GM18519 (cell line): Measurements from ENCODE around the gene PNMA1.
"Not testable (repeated sequence)": the region's sequence is repeated elsewhere in the genome, so short reads cannot be mapped to it uniquely, and the experiment has no call there.

Experiments used
- ATAC-seq: cut with Tn5 transposase; IDR thresholded peaks from one replicate; pipeline ENCODE4 v1.9.1; 2021; ENCODE audit warnings: mild to moderate bottlenecking, moderate library complexity; ENCODE audit not compliant: unreplicated experiment, low FRiP score

Gene PNMA1

DNA sequence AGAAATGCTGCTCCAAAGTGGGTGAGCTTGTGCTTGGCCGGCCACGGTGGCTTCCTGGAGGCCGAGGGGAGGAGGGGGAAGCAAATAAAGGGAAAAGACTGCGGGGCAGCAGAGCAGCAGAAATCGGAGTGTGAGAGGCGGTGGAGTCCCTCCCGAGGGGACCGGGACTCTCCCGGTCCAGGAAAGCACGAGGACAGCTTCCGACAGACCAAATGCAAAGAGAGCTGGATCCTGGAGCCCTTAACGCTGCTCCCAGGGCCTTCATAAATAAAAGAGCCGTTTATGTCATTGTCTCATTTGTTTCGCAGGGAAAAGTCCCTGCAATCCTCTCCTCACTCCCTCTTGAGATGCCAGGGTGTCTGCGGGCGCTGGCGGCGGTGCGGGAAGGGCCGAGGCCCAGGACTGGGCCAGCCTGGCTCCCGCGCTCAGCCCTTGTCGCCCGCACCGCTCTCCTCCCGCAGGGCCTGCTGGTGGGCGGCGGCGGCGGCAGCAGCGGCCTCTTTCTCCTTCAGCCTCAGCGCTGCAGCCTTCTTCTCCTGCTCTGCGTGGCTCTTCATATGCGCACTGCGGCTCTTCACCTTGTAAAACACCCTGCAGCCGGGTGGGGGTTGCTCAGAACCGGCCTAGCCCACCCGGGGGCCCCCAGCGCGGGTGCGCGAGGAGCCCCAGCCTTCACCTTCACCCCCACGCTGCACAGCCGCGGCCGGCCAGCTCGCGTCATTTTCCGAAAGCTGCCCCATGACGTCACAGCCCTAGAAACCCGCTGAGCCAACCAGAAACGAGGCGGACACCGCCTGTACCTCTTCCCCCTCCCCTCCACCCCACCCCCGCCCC lies 4.5 kb upstream of the PNMA1 start:
- ATAC-seq, result no peak

DNA sequence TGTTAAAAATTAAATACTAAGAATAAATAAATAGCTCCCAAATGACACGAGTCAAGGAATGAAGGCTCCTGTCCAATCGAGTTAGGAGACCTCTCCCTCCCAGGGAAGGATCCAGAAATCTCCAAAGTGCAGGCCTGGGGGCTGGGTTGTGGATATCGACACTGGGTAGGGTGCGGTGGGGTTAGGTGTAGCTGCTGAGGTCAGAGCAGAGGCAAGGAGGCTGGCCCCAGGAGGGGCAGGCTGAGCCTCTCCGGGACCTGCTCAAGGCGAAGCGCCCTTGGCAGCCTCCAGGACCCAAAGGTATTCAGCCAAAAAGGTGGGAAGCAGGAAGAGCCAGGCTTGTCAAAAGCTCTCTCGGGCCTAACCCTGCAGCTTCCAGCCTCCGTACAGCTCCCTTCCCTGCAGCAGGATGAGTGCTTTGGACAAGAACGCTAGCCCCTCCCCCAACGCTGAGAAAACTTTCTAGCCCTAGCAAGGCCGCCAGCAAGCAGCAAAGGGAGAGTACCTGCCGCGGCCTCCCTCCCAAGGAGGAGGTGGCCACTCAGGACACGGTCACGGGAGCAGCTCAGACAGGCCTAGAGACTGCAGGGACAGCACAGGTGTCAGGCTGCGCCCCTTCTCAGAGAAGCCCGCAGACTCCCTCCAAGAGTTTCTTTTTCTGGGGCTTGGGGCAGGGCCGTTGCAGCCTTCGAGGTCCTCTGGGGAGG lies 3.7 kb upstream of the PNMA1 start:
- no peak for ATAC-seq

DNA sequence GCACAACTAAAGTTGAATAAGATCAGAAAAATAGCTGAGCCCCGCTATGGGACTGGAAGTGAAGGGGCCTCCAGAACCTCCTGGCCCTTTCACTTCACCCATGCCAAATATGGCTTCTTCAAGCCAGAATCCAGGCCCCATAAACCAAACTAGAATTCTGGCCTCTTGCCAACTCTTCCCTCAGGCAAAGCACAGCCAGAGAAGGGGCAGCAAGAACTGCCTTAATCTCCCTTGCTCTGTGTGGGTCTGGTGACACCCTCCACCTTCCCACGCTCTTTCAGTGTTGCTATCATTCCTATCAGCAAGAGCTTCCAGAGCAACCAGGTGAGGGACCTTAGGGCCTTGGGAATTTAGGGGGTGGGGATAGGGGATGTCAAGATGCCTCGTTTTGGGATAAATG lies 3.1 kb upstream of the PNMA1 start:
- no peak for ATAC-seq

DNA sequence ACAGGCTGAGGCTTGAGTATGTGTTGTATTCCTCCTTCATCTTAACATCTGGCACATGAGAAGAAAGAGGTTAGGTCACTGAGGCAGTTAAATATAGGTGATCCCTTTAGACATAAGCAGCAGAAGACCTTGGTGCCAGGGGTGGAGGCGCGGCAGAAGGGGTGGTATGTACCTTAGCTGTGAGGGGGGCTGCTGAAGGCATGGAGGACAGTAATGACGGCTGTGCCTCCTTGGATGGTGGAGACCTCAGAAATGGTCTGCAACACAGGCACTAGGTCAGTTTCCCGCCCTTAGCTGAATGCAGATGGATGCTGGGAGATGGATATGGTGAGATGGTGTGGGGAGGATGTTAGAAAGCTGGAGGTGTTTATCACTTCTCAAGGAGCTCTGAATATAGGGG lies 1.5 kb upstream of the PNMA1 start:
- no peak for ATAC-seq

DNA sequence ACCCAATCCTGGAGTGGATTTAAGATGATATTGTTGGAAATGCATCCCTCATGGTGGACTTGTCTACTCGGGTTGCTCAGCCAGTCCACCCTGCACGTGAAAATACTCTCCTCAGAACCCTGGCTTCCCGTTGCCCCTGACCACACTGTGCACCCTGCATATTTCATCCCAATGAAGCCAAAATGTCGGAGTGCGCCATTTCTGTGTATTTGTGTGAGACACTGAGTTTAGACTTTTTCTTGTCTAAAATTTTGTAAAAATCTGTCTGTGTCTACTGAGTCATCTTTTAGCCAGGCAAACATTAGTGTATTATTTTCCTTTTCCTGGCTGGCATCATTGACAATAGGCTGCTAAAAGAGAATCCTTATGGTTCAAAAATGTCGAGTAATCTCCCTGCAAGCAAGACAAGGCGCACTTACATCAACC lies 485 bp upstream of the PNMA1 start:
- no peak for ATAC-seq

DNA sequence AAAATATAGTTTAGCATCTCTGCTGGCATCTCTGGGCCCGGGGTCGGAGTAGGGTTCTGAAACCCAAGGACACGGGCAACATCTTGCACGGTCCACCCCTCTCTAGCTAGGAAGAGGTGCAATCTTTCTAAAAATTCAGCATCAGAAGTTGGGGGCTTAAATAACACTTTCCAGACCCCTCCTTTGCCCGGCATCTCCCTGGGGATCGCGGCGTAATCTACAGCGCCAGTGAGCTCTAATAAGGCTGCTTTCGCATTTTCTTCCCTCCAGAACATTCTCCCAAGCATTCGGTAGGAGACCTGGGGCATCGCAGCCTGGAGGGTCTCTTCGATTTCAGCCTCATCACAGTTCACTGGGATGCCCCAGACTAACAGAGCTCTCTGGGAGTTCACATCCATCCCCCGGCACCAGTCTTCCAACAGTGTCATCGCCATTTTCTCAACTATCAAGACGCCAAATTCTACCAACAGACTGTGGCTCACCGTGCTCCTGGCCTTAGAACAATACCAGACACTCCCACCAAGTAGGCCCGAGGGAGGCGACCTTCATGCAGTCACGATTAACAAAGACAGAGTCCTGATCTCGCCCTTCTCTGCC lies 880 bp downstream of the PNMA1 start:
- peak; percentile 4 for ATAC-seq

DNA sequence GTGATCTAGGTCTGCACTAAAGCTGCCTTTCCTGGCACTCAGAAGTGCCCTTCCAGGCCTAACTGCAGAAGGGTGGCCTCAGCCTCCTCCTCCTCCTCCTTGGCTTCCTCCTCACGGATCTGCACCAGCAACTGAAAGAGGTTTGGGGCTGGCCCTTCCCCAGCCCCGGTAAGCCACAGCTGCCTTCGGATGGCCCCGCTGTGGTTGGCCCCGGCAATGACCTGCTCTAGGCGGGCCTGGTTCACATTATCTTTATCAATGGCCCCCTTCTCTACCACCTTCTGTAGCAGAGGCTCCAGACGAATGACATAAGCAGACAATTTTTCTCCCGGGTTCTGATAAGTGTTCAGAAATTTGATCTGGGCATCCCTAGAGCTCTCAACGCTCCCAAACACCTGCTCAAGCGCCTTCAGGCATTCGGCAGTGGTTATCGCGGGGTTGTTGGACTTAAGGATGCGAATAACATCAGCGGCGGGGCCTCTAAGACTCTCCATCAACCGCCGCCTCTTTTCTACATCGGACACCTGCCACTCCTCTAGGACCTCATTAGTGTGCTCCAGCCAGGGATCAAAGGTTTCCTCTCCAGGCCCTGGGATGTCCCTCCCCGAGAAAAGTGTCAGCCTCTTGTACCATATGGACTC lies 1.5 kb downstream of the PNMA1 start:
- ATAC-seq, result no peak

DNA sequence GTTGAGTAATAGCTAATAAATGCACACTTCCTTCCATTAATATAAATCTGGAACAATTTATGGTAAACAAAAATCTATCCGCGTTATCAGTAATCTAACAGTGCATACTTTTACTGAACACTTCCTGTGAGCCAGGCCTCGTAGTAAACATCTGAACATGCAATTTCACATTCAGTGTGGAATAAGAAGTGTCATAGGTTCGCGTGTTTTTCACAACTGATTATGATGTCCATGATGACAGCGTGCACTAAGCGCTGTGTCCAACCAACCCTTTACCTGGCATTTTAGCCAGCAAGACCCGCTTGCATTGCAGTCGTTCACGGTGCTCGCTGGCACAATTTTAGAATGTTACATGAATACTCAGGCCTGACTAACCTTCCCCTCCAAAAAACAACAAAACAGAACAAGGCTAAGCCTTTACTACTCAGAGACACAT lies 2.1 kb downstream of the PNMA1 start:
- ATAC-seq, result no peak

DNA sequence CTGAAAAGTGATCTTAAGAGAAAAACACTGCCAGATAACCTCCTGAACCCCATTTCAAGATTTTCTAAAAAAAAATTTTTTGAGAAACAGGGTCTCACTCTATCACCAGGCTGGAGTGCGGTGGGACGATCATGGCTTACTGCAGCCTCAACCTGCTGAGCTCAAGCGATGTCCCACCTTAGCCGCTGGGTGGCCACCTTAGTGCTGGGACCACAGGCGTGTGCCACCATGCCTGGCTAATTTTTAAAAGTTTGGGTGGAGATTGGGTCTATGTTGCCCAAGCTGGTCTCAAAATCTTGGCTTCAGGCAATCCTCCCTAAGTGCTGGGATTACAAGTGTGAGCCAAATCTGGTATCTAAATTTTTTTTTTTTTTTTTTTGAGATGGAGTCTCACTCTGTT lies 3.4 kb downstream of the PNMA1 start:
- ATAC-seq, result no peak

DNA sequence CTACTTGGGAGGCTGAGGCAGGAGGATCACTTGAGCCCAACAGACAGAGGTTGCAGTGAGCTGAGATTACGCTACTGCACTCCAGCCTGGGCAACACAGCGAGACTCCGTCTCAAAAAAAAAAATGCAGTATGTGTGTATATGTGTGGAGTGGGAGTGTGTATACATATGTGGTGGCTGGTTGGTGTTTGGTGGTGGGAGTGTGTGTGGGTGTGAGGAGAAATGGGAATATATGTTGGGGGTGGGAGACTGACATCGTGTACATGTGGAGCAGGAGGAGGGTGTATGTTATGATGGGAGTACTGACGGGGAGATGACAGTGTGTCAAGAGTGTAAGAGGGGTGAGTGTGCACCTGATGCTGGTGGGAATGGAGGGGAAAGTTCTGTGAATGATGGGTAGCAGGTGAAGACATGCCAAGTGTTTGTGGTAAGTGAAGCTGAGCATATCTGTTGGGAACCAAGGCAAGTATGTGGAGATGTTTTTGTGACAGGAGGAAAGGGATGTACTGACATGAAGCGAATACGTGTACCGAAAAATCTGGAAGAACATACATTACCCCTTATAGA lies 4.2 kb downstream of the PNMA1 start:
- no peak for ATAC-seq

DNA sequence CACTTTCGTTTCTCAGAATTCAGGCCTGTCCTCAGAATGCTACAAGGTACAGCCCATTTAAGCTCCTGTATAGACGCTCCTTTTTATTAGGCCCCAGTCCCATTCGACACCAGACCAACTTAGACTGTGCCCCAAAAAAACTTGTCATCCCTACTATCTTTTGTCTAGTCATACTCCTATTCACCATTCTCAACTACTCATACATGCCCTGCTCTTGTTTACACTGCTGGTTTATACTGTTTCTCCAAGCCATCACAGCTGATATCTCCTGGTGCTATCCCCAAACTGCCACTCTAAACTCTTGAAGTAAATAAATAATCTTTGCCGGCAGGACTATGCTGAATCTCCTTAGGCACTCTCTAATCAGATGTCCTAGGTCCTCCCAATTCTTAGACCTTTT lies 6.1 kb downstream of the PNMA1 start:
- not testable (repeated sequence) for ATAC-seq

DNA sequence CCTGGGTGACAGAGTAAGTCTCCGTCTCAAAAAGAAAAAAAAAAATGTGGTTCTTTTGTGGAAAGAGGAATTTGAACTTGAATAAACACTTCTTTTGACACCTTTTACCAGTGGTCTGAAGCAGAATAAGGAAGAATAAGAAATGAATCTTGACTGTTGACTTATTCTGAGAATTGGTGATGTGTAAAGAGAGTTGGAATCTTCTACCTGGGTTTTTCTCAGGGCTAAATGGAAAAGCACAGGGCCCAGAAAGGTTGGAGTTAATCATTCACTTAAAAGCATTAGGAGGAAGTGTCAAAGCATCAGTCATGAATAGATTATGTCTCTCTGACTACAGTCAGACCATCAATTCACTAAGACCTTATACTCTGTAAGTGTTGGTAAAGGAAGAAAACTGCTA lies 13.9 kb downstream of the PNMA1 start:
- ATAC-seq, result no peak

DNA sequence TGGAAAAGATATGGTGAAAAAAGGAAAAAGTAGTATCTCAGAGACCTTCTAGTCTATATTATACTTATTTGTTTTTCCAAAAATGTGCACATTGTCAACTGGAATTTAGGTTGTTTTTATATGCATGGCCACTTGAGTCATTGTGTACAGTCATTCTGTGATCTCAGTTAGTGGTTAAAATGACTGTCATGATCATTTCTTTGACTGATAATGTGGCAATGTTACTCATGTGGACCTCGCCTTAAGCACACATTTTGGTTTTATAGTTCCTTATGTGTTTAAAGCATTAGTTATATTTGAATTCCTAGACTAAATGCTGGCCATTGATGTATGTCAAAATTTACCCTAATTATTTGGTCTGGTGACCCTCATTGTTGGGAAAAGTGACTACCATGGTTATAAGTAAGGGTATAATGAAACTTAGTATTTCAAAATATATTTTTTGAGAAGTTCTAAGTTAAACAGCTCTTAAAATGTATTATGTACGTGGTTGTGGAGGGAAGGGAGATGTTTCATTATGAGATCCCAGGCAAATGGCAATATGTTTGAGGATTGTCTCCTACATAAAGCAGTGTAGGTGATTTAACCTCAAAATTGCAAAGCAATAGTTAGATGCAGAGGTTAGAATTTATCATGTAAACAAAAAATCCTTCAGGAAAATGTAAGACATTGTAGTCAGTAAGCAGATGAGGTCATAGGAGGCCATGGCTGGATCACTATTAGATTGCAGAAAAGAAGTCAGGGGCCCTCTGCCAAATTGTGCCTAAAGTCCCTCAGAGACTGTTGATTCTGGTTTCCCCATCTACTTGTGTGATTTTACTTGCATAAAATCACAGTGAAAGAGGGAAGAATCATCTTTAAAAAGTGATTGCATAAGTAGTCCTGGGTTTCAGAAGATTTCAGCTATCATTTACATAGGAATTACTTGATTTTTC lies 17.5 kb downstream of the PNMA1 start:
- peak; percentile 76 for ATAC-seq

DNA sequence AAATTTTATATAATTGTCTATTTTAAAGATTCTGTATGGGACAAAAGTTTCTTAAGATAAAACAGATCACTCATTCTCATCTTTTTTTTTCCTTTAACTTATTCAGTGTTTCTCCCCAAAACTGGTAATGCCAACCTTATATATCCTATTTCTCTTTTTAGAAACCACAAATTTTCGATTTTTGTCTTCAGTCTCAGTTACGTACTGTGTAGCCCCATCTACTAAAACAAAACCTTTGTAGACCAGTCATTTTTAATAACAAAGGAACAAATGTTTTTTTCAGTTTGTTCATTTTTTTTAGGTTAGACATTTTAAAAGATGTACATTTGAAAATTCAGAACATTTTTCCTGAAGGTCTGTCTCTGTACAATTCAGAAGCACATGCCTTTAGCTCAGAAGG lies 18.2 kb downstream of the PNMA1 start:
- peak; percentile 39 for ATAC-seq

DNA sequence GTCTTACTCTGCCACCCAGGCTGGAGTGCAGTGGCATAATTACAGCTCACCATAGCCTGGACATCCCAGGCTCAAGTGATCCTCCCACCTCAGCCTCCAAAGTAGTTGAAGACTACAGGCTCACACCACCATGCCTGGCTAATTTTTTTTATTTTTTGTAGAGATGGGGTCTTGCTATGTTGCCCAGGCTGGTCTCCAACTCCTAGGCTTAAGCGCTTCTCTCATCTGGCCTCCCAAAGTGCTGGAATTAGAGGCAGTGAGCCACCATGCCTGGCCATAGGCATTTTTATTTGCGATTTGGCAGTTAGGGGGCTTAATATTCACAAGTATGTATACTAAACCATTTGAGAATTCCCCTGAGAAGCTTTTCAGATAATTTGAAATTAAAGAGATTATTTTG lies 19.1 kb downstream of the PNMA1 start:
- no peak for ATAC-seq

DNA sequence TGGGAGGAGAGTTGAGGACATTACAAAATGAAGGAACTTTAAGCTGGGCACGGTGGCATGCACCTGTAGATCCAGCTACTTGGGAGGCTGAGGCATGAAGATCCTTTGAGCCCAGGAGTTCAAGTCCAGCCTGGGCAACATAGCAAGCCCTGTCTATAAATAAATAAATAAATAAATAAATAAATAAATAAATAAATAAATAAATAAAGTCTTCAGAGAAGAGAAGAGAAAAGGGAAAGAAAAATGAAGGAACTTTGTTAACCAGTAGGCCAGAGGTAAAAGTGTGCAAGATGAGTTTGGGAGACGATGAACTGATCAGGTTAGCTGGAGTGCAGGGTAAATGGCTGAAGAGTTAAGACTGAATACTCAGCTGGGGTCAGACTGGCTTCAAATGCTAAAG lies 20.1 kb downstream of the PNMA1 start:
- ATAC-seq, result no peak

DNA sequence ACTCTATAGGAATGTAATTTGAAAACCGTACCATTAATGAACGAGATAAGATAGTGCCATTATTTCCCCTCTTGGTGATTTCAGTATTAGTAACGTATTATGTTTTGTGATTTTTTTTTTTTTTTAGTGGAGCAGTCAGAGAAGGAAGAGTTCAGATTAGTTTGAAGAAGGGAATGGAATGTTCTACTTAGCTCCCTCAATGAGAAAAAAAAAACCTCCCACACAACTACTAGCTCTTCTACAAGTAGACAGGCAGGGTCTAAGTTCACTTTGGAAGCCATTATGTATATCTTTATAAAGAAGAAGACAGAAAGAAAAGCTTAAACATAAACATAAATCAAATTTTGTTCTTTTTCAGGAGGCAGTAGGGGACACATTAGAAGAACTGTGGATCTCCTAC lies 27.3 kb downstream of the PNMA1 start:
- no peak for ATAC-seq

DNA sequence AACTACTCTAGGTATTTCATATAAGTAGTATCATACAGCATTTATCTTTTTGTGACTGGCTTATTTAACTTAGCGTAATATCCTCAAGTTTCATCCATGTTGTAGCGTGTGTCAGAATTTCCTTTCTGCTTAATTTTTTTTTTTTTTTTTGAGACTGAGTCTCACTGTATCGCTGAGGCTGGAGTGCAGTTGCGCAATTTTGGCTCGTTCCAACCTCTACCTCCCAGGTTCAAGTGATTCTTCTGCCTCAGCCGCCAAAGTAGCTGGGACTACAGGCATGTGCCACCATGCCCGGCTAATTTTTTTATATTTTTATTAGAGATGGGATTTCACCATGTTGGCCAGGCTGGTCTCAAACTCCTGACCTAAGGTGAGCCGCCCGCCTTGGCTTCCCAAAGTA lies 28.9 kb downstream of the PNMA1 start:
- ATAC-seq, result no peak

DNA sequence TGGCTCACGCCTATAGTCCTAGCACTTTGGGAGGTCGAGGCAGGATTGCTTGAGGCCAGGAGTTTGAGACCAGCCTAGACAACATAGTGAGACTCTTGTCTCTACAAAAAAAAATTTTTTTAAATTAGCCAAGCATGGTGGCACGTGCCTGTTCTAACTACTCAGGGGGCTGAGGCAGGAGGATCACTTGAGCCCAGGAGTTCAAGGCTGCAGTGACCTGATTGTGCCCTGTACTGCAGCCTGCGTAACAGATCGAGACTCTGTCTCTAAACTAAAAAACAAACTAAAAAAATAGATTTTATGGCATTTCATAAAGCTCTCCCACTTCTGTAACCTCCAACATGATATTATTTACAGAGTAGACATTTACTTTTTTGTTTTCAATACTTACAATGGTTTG lies 29.6 kb downstream of the PNMA1 start:
- ATAC-seq, result no peak

DNA sequence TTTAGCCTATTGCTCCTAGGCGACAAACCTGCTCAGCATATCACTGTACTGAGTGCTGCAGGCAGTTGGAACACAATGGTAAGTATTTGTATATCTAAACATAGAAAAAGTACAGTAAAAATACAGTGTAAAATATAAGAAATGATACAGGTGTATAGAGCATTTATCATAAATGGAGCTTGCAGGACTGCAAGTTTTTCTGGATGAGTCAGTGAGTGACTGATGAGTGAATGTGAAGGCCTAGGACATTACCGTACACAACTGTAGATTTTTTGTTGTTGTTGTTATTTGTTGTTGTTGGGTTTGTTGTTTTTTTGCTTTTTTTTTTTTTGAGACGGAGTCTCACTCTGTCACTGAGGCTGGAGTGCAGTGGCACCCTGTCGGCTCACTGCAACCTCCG lies 33.4 kb downstream of the PNMA1 start:
- ATAC-seq, result no peak
